H1 (cell line): ENCODE measurements around the gene CYP2W1. TPM values are rescaled to one million over a fixed set of nuclear protein-coding genes. Genes with fewer than 3 reads are reported as not detected.

Source experiments
- CBX8 ChIP-seq: fragments of 300-800, 300-1000 bp; sonication (generic); IDR thresholded peaks from 2 replicates; pipeline ENCODE4 v1.7.1; 2016; ENCODE audit warnings: low read depth, low read length, borderline replicate concordance
- CHD1 ChIP-seq: IDR thresholded peaks from 2 replicates; pipeline ENCODE4 v1.6.1; 2012; ENCODE audit warnings: low read depth, low read length, improper control_type of control experiment
- EGR1 ChIP-seq: IDR thresholded peaks from 2 replicates; pipeline ENCODE4 v1.6.1; 2011; ENCODE audit warnings: low read depth, low read length, borderline replicate concordance
- GABPA ChIP-seq: IDR thresholded peaks from 2 replicates; pipeline ENCODE4 v1.6.1; 2011; ENCODE audit warnings: mild to moderate bottlenecking, low read length, moderate library complexity, borderline replicate concordance; ENCODE audit not compliant: insufficient read depth
- GTF2F1 ChIP-seq: IDR thresholded peaks from 2 replicates; pipeline ENCODE4 v1.6.1; 2012; ENCODE audit warnings: low read depth, low read length, improper control_type of control experiment, borderline replicate concordance
- HDAC2 ChIP-seq, 2 experiments: fragments of 300-600 bp in 1 of 2; sonication (generic) in 1 of 2; IDR thresholded peaks; 2 replicates each; pipeline ENCODE4 v1.6.1; 2011 to 2012; ENCODE audit warnings: low read depth in 2 of 2, low read length in 2 of 2, mild to moderate bottlenecking in 2 of 2, moderate library complexity in 2 of 2, borderline replicate concordance in 1 of 2, inconsistent platforms in 1 of 2
- NRF1 ChIP-seq: IDR thresholded peaks from 2 replicates; pipeline ENCODE4 v1.6.1; 2011; ENCODE audit warnings: mild to moderate bottlenecking, low read depth, low read length, improper control_type of control experiment
- POLR2AphosphoS5 ChIP-seq: IDR thresholded peaks from 2 replicates; pipeline ENCODE4 v1.6.1; 2011; ENCODE audit warnings: low read depth, low read length
- RAD21 ChIP-seq, 2 experiments: IDR thresholded peaks in 1 of 2; conservative IDR thresholded peaks in 1 of 2; 2 replicates each; pipeline ENCODE4 v1.6.1; 2011; ENCODE audit warnings: low read depth in 2 of 2, low read length in 2 of 2, improper control_type of control experiment in 1 of 2, inconsistent platforms in 1 of 2, mild to moderate bottlenecking in 1 of 2, moderate library complexity in 1 of 2
- SAP30 ChIP-seq: fragments of 300-600 bp; sonication (generic); IDR thresholded peaks from 2 replicates; pipeline ENCODE4 v1.7.1; 2012; ENCODE audit warnings: low read length, moderate library complexity, mild to moderate bottlenecking, inconsistent platforms; ENCODE audit not compliant: insufficient read depth, insufficient replicate concordance
- SP1 ChIP-seq: IDR thresholded peaks from 2 replicates; pipeline ENCODE4 v1.6.1; 2011; ENCODE audit warnings: low read depth, low read length
- SUZ12 ChIP-seq: fragments of 200-600 bp; sonication (generic); IDR thresholded peaks from 2 replicates; pipeline ENCODE4 v1.6.1; 2012; ENCODE audit warnings: mild to moderate bottlenecking, inconsistent platforms, low read length, moderate library complexity, mixed read lengths
- TAF7 ChIP-seq: optimal IDR thresholded peaks from 2 replicates; pipeline ENCODE3; 2011; ENCODE audit warnings: low read depth, mild to moderate bottlenecking, inconsistent platforms, low read length, moderate library complexity, borderline replicate concordance
- TBP ChIP-seq: IDR thresholded peaks from 2 replicates; pipeline ENCODE4 v1.6.1; 2011; ENCODE audit warnings: low read depth, low read length, improper control_type of control experiment
- TCF12 ChIP-seq: IDR thresholded peaks from 2 replicates; pipeline ENCODE4 v1.6.1; 2011; ENCODE audit warnings: low read depth, mild to moderate bottlenecking, low read length
- YY1 ChIP-seq: IDR thresholded peaks from 2 replicates; pipeline ENCODE4 v1.6.1; 2011; ENCODE audit warnings: low read depth, mild to moderate bottlenecking, low read length
- polyA plus RNA-seq, 7 experiments: library from polyadenylated mRNA; depleted of rRNA in 3 of 7; stranded (reverse) in 5 of 7; unstranded in 2 of 7; fragments of >200 nt in 5 of 7; fragments of 200-250 nt in 2 of 7; gene quantifications; 1 replicate in 5 of 7; 2 replicates in 1 of 7; 4 replicates in 1 of 7; pipeline versions ENCODE4 v1.2.1 to v1.2.3, GENCODE V29; 2011 to 2013; ENCODE audit warnings: missing spikeins in 2 of 7, mixed read lengths in 2 of 7
- total RNA-seq: library from RNA; stranded (reverse); fragmentation: NEBNext Ultra II Directional; extraction: Animal tissue kit (Norgen Biotek cat#: 25700); gene quantifications from 2 replicates; pipeline ENCODE4 v1.2.1, GENCODE V29; 2021
- TF ChIP-seq, protein P1 (sequence below), 3 experiments: IDR thresholded peaks; 1 replicate in 2 of 3; 2 replicates in 1 of 3; pipeline versions ENCODE4 v1.5.1 to v1.6.1; 2011; ENCODE audit warnings: low read length in 3 of 3, mild to moderate bottlenecking in 3 of 3, inconsistent platforms in 2 of 3, low read depth in 1 of 3, moderate library complexity in 1 of 3; ENCODE audit not compliant: insufficient read depth in 1 of 3; ENCODE audit errors: control extremely low read depth in 1 of 3
- TF ChIP-seq, protein P2 (sequence below): IDR thresholded peaks from 2 replicates; pipeline ENCODE4 v1.6.1; 2011; ENCODE audit warnings: low read length, improper control_type of control experiment
- TF ChIP-seq, protein P3 (sequence below): IDR thresholded peaks from 2 replicates; pipeline ENCODE4 v1.6.1; 2011; ENCODE audit warnings: low read depth, mild to moderate bottlenecking, low read length; ENCODE audit not compliant: insufficient read depth

The CYP2W1 gene
- total and polyA plus RNA-seq, 2 of the 8 experiments (the other 6 are each of a cell fraction or from before 2014, with no cell fraction given): not detected

- TF ChIP-seq YY1: peak; percentile 76; the same call in 1 of the 2 replicates
- no peak for TF ChIP-seq GABPA
- no peak for TF ChIP-seq CBX8
- no peak for TF ChIP-seq SUZ12
- no peak for TF ChIP-seq HDAC2 (IDR thresholded peaks at IDR 0.05; ENCODE audit: borderline replicate concordance in 1 of 2, low read depth in 2 of 2, low read length in 2 of 2)
- no peak for TF ChIP-seq SAP30
- TF ChIP-seq TBP: peak; percentile 48; the same call in 1 of the 2 replicates
- TF ChIP-seq CHD1: no peak
- TF ChIP-seq, protein P1, sequence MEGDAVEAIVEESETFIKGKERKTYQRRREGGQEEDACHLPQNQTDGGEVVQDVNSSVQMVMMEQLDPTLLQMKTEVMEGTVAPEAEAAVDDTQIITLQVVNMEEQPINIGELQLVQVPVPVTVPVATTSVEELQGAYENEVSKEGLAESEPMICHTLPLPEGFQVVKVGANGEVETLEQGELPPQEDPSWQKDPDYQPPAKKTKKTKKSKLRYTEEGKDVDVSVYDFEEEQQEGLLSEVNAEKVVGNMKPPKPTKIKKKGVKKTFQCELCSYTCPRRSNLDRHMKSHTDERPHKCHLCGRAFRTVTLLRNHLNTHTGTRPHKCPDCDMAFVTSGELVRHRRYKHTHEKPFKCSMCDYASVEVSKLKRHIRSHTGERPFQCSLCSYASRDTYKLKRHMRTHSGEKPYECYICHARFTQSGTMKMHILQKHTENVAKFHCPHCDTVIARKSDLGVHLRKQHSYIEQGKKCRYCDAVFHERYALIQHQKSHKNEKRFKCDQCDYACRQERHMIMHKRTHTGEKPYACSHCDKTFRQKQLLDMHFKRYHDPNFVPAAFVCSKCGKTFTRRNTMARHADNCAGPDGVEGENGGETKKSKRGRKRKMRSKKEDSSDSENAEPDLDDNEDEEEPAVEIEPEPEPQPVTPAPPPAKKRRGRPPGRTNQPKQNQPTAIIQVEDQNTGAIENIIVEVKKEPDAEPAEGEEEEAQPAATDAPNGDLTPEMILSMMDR (IDR thresholded peaks at IDR 0.05; ENCODE audit: control extremely low read depth in 1 of 3, insufficient read depth in 1 of 3, low read depth in 1 of 3, low read length in 3 of 3): no peak
- peak; percentile 62 for TF ChIP-seq POLR2AphosphoS5
- TF ChIP-seq NRF1: no peak
- 0 out of 2 replicates have a peak, but pooled peaks have one; percentile 36 for TF ChIP-seq SP1
- TF ChIP-seq, protein P2, sequence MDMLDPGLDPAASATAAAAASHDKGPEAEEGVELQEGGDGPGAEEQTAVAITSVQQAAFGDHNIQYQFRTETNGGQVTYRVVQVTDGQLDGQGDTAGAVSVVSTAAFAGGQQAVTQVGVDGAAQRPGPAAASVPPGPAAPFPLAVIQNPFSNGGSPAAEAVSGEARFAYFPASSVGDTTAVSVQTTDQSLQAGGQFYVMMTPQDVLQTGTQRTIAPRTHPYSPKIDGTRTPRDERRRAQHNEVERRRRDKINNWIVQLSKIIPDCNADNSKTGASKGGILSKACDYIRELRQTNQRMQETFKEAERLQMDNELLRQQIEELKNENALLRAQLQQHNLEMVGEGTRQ: 0 out of 2 replicates have a peak, but pooled peaks have one; percentile 5
- no peak for TF ChIP-seq GTF2F1
- TF ChIP-seq TAF7: peak; percentile 30
- TF ChIP-seq TCF12: peak; percentile 51; the same call in 1 of the 2 replicates
- TF ChIP-seq, protein P3, sequence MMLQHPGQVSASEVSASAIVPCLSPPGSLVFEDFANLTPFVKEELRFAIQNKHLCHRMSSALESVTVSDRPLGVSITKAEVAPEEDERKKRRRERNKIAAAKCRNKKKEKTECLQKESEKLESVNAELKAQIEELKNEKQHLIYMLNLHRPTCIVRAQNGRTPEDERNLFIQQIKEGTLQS: 0 out of 2 replicates have a peak, but pooled peaks have one; percentile 28
- 0 out of 4 replicates have a peak, but pooled peaks have one; percentile 1 to 15 for TF ChIP-seq RAD21 (IDR thresholded peaks at IDR 0.05 in 1 of 2, conservative IDR thresholded peaks at IDR 0.05 in 1 of 2; ENCODE audit: low read depth in 2 of 2, low read length in 2 of 2)
- TF ChIP-seq EGR1: no peak
These were observed 37.3 kb upstream of the CYP2W1 start (continued) for GRCh38 chr7:945556-946255.
